ENCODE results near the gene CTRB1. TPM values are rescaled to one million over a fixed set of nuclear protein-coding genes. Genes with fewer than 3 reads are reported as not detected.
A peak's percentile ranks its signal among the peaks of the same experiment; 100 is the strongest.

Gene CTRB1
- total RNA-seq, 1 donor from 2014 or later = not detected

- H3K27me3 Mint-ChIP-seq (ENCODE audit: unreplicated experiment) = peaks cover 28% of the 10 kb centered on the region
- peaks cover 57% of the 10 kb centered on the region for H3K4me1 Mint-ChIP-seq (ENCODE audit: unreplicated experiment)
- no peak for DNase-seq (ENCODE audit: low spot score)
- peak overlapping the region; percentile 74 for H3K4me3 Mint-ChIP-seq (ENCODE audit: unreplicated experiment)
- TF ChIP-seq CTCF (IDR thresholded peaks at IDR 0.05; ENCODE audit: unreplicated experiment) = no peak
- no peaks in the 10 kb centered on the region for H3K9me3 Mint-ChIP-seq (ENCODE audit: unreplicated experiment)
- peaks cover 23% of the 10 kb centered on the region for H3K36me3 Mint-ChIP-seq (ENCODE audit: low read depth, unreplicated experiment)
- H3K27ac Mint-ChIP-seq (ENCODE audit: unreplicated experiment) = peak overlapping the region; percentile 86
Observed at GRCh38 chr16:75262104-75262799, 43.5 kb downstream of the CTRB1 start.

GRCh38 chr16:75262800-75263127, 44.0 kb downstream of the CTRB1 start:
- H3K4me3 Mint-ChIP-seq (ENCODE audit: unreplicated experiment) = no peak overlapping the region
- no peaks in the 10 kb centered on the region for H3K9me3 Mint-ChIP-seq (ENCODE audit: unreplicated experiment)
- H3K4me1 Mint-ChIP-seq (ENCODE audit: unreplicated experiment) = peaks cover 56% of the 10 kb centered on the region
- no peak for TF ChIP-seq CTCF (IDR thresholded peaks at IDR 0.05; ENCODE audit: unreplicated experiment)
- no peak overlapping the region for H3K27ac Mint-ChIP-seq (ENCODE audit: unreplicated experiment)
- peaks cover 28% of the 10 kb centered on the region for H3K27me3 Mint-ChIP-seq (ENCODE audit: unreplicated experiment)
- DNase-seq (ENCODE audit: low spot score) = no peak
- peaks cover 23% of the 10 kb centered on the region for H3K36me3 Mint-ChIP-seq (ENCODE audit: low read depth, unreplicated experiment)

GRCh38 chr16:75263291-75263962, 44.6 kb downstream of the CTRB1 start:
- Mint-ChIP-seq H3K4me3 (ENCODE audit: unreplicated experiment) (peak overlapping the region; percentile 93), H3K27me3 (ENCODE audit: unreplicated experiment) (peaks cover 24% of the 10 kb centered on the region), H3K4me1 (ENCODE audit: unreplicated experiment) (peaks cover 50% of the 10 kb centered on the region), H3K9me3 (ENCODE audit: unreplicated experiment) (no peaks in the 10 kb centered on the region), H3K27ac (ENCODE audit: unreplicated experiment) (peak overlapping the region; percentile 52), H3K36me3 (ENCODE audit: low read depth, unreplicated experiment) (peaks cover 19% of the 10 kb centered on the region)
- TF ChIP-seq CTCF (IDR thresholded peaks at IDR 0.05; ENCODE audit: unreplicated experiment) = no peak
- DNase-seq (ENCODE audit: low spot score) = no peak

- Mint-ChIP-seq H3K27me3 (ENCODE audit: unreplicated experiment) (peaks cover 23% of the 10 kb centered on the region), H3K9me3 (ENCODE audit: unreplicated experiment) (no peaks in the 10 kb centered on the region), H3K4me3 (ENCODE audit: unreplicated experiment) (peak overlapping the region; percentile 93), H3K4me1 (ENCODE audit: unreplicated experiment) (peaks cover 47% of the 10 kb centered on the region), H3K27ac (ENCODE audit: unreplicated experiment) (peak overlapping the region; percentile 93), H3K36me3 (ENCODE audit: low read depth, unreplicated experiment) (peaks cover 16% of the 10 kb centered on the region)
- no peak for TF ChIP-seq CTCF (IDR thresholded peaks at IDR 0.05; ENCODE audit: unreplicated experiment)
- no peak for DNase-seq (ENCODE audit: low spot score)
Observed at GRCh38 chr16:75263963-75264445, 45.2 kb downstream of the CTRB1 start.

- no peak for TF ChIP-seq CTCF (IDR thresholded peaks at IDR 0.05; ENCODE audit: unreplicated experiment)
- Mint-ChIP-seq H3K4me1 (ENCODE audit: unreplicated experiment) (peaks cover 45% of the 10 kb centered on the region), H3K27me3 (ENCODE audit: unreplicated experiment) (peaks cover 20% of the 10 kb centered on the region), H3K36me3 (ENCODE audit: low read depth, unreplicated experiment) (peaks cover 16% of the 10 kb centered on the region), H3K9me3 (ENCODE audit: unreplicated experiment) (no peaks in the 10 kb centered on the region), H3K4me3 (ENCODE audit: unreplicated experiment) (peak overlapping the region; percentile 93), H3K27ac (ENCODE audit: unreplicated experiment) (peak overlapping the region; percentile 93)
- no peak for DNase-seq (ENCODE audit: low spot score)
Observed at GRCh38 chr16:75264457-75264998, 45.7 kb downstream of the CTRB1 start.
